HG03575 (cell line): ENCODE data around the gene DSCAML1.

Source experiments
- ATAC-seq: cut with Tn5 transposase; IDR thresholded peaks from one replicate; pipeline ENCODE4 v1.9.1; 2021; ENCODE audit not compliant: unreplicated experiment, insufficient number of reproducible peaks, low FRiP score; ENCODE audit errors: extremely low read depth

Gene DSCAML1

GRCh38 chr11:117834068-117834810, 37.2 kb upstream of the DSCAML1 start:
- ATAC-seq: no peak

- no peak for ATAC-seq
These were observed 36.4 kb upstream of the DSCAML1 start for GRCh38 chr11:117833401-117833891.

GRCh38 chr11:117832511-117832910, 35.5 kb upstream of the DSCAML1 start:
- ATAC-seq: no peak

- ATAC-seq: no peak
These were observed 34.8 kb upstream of the DSCAML1 start for GRCh38 chr11:117831661-117832415.

- ATAC-seq: no peak
These were observed 33.8 kb upstream of the DSCAML1 start for GRCh38 chr11:117830674-117831351.

GRCh38 chr11:117830072-117830471, 33.1 kb upstream of the DSCAML1 start:
- ATAC-seq: no peak

- no peak for ATAC-seq
These were observed 32.3 kb upstream of the DSCAML1 start for GRCh38 chr11:117829369-117829725.

- ATAC-seq: no peak
These were observed 31.8 kb upstream of the DSCAML1 start for GRCh38 chr11:117828611-117829368.

- ATAC-seq: no peak
These were observed 30.8 kb upstream of the DSCAML1 start for GRCh38 chr11:117827521-117828511.

GRCh38 chr11:117826832-117827231, 29.8 kb upstream of the DSCAML1 start:
- ATAC-seq: no peak

- ATAC-seq: no peak
These were observed 29.2 kb upstream of the DSCAML1 start for GRCh38 chr11:117826190-117826570.

- no peak for ATAC-seq
These were observed 28.6 kb upstream of the DSCAML1 start for GRCh38 chr11:117825538-117826189.

GRCh38 chr11:117824571-117825537, 27.8 kb upstream of the DSCAML1 start, which contains the start of gene FXYD2:
Gene FXYD2 (minus strand): TSS chr11:117824744. CDS start chr11:117824678, 66 bp downstream.
- ATAC-seq: no peak

- no peak for ATAC-seq
These were observed 27.0 kb upstream of the DSCAML1 start for GRCh38 chr11:117823946-117824420.

- ATAC-seq: no peak
These were observed 26.4 kb upstream of the DSCAML1 start for GRCh38 chr11:117823294-117823945.
